Fibroblast of gingiva (primary cell): ENCODE results near the gene CFAP251.

Source experiments
- DNase-seq: peaks from one replicate; pipeline ENCODE4 v3.0.0-alpha.2; 2011; ENCODE audit warnings: low read depth

Gene CFAP251

DNA sequence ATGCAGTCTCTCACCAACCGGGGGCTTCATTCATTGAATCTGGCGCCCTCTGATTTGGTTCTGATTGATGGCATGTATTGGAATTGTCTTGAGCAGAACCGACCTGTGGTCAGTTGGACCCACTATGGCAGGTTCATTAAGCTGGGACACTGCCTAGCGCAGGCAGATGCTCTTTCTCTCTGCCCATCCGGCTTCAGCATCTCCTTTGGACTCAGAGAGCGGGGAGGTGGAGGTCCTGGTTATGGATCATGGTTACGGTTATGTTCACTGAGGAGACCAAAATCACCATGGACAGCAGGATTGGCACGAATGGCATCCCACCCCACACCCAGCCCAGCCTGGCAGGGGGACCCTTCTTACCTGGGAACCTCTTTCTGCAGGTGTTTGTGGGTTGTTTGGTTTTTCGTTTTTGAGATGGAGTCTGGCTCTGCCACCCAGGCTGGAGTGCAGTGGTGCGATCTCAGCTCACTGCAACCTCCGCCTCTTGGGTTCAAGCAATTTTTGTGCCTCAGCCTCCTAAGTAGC, 86.9 kb downstream of the CFAP251 start:
- DNase-seq = no peak

DNA sequence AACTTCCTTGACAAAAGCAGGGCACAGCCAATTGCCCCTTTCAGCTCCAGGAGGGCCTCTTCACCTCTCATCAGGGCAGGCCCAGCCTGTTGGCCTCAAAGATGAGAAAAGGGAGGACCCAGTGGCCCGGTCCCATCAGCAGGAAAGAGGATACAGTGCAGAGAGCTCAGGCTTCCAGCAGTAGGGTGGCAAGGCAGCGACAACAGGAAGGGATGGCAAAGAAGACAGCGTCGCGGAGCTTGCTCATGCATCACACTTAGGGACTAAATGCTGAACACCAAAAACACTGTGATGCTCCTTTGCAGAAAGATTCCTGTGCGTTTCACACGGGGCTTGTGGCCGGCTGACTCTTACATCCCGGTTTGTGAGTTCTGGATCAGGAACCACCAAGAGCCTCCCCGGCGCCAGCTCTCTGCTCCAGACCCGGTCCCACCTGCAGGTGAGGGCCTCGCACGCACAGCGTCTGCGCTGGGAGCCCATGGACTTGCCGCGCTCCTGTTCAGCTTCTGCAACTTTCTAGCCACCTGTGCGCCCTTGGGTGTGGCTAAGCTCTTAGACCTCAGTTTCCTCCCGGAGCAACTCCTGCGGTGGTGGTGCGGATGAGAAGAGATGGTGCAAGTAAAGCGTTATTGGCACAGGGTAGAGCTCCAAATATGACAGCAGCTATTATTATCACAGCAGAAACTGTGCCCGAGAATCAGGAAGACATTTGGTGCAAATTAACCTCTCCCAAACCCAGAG, 88.0 kb downstream of the CFAP251 start:
- DNase-seq = no peak

DNA sequence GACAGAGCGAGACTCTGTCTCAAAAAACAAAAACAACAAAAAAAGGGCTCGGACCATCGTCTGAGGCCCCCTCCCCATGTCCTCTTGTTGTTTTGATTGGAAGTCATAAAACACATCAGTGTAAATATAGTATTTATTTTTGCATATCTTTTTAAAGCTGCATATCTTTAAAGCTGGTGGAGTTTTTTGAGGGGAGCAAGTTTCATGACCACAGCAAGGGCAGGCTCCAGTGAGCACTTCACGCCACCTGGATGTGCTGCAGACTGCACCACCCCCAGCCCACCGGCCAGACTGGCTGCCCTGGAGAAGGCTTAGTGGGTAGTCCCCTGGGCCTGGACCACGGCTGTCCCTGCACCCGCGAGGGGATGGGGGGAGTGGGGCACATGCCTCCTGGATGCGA, 91.3 kb downstream of the CFAP251 start:
- no peak for DNase-seq

DNA sequence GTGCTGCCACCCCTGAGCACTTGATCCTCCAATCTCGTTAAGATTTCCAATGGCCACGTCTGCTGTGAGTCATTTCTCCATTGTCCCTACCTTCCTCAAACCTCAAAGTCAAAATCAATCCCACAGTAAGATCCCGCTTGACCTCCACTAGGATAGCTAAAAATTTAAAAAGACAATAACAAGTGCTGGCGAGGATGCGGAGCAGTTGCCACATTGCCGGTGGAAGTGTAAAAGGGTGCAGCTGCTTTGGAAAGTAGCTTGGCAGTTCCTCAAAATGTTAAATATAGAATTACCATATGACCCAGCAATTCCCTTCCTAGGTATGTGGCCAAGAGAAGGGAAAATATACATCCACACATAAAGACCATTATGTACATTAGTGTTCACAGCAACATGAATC, 93.8 kb downstream of the CFAP251 start:
- no peak for DNase-seq

DNA sequence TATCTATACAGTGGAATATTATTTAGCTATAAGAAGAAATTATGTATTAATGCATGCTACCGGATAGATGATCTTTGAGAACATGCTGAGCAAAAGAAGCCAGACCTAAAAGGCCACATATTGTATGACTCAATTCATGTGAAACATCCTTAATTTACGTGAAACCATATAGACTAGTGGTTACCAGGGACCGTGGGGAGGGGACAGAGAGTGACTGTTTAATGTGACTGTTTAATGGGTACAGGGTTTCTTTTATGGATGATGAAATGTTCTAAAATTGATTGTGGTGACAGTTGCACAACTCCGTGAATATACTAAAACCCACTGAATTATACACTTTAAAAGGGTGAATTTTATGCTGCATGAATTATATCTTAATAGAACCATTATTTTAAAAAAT, 94.7 kb downstream of the CFAP251 start:
- no peak for DNase-seq

DNA sequence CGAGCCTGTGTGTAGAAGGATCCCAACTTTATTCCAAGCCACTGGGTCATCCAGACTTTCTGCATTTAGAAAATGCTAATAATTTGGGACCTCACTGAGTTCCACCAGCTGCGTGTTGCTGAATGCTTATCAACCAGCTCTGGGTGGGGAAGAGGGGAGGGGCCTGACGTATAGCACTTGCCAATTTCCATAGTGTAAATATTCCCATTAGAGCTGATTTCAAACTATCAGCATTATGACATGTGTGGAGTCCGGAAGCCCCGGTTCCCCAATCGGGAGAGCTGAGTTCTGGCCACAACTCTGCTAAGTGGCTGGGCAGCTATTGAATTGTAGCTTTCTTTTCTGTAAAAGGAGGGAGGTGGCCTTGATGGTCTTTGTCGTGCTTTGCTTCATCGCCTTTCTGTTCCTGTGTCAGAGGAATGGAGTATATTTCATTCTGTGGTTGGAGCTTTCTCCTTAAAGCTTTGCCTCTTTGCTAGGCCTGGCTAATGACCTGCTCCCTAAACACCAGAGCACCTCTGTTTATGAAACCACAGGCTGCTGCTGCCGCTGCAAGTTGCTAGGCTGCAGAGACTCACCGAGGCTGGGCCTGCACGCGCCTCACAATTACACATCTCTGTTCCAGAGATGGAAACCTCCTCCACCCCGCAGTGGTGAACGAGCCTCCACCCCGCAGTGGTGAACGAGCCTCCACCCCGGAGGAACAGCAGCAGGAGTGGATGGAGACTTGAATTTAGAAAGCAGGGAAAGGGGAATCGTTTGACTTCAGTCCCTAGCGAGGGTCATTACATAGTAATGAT, 95.6 kb downstream of the CFAP251 start:
- no peak for DNase-seq

DNA sequence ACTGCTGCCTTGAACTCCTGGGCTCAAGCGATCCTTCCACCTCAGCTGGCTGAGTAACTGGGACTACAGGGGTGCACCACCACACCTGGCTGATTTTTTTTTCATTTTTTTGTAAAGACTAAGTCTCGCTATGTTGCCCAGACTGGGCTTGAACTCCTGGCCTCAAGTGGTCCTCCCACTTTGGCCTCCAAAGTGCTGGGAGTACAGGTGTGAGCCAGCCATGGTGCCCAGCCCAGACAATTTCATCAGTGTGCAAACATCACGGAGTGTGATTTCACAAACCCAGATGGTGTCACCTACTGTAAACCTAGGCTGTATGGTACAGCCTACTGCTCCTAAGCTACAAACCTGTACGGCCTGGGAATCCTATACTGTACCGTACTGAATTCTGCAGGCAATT, 96.4 kb downstream of the CFAP251 start:
- DNase-seq = no peak

DNA sequence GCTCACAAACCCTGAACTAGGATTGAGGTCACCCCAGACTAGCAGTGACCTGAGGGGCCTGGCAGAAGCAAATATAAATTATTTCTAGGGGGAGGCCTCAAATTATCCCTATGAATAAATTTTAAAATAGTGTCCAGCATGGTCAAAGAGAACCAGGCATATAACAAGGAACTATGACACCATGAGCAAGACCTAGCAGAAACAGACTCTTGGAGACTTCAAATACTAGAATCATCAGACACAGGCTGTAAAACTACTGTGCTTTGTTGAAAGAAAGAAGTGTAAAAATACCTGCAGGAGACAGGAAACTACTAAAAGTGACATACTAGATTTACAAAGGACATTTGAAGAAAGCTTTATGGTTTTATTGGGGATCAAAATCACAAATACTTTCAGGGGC, 100.1 kb downstream of the CFAP251 start:
- no peak for DNase-seq

DNA sequence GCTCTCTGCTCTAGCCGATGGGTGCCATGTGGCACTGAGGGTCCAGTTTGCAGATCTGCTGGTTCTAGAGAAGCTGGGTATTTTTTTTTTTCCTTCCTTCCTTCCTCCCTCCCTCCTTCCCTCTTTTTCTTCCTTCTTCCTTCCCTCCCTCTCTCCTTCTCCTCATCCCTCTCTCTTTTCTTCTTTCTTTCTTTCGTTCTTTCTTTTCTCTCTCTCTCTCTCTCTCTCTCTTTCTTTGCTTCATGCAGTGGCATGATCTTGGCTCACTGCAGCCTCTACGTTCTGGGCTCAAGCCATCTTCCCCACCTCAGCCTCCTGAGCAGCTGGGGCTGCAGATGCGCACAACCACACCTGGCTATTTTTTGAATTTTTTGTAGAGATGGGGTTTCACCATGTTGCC, 100.5 kb downstream of the CFAP251 start:
- no peak for DNase-seq

DNA sequence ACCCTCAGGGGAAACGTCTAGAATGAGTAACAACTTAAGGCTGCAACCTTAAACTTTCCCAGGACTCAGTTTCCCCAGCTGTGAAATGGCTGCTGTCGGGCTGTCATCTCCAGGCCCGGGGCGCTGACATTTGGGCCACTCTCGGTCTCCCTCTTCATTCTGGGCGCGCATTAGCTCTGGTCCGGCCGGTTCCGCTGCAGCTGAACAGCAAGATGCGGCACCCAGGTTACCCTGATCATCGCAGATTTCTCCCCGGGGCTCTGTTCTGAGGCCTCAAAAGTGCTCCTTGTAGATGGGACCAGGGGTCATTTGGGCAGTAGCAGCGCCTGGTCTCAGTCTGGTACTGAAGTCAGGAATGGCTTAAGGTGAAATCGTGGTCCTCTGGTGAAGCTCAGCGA, 102.4 kb downstream of the CFAP251 start:
- DNase-seq = no peak

DNA sequence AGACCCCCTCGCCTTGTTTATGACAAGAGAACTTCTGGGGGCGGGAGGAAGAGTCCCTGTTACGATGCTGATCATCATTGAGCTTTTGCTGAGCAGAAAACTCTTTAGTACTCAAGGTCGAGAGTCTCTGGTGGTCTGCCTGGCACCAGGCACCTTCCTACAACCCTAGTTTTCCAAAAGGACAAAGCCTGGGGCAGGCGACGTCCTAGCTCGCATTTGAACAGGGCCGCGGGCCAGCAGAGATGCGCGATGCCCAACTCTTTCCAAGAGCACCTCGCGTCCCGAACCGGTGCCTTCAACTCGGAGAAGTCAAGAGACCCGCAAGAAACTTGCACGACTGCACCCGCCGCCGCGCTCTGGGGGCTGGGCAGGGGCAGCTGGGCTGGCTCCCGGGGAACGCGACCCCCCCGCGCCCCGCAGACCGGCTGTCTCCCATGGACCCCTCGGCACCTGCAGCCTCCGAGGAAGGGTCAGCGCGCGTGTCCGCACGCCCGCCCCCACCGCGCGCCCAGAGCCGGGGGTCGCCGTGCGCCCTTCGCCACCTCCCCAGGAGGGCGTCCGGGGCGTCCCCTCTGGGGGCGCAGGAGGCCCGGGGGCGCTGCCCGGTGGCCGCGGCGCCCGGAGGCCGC, 102.9 kb downstream of the CFAP251 start:
- DNase-seq = no peak

DNA sequence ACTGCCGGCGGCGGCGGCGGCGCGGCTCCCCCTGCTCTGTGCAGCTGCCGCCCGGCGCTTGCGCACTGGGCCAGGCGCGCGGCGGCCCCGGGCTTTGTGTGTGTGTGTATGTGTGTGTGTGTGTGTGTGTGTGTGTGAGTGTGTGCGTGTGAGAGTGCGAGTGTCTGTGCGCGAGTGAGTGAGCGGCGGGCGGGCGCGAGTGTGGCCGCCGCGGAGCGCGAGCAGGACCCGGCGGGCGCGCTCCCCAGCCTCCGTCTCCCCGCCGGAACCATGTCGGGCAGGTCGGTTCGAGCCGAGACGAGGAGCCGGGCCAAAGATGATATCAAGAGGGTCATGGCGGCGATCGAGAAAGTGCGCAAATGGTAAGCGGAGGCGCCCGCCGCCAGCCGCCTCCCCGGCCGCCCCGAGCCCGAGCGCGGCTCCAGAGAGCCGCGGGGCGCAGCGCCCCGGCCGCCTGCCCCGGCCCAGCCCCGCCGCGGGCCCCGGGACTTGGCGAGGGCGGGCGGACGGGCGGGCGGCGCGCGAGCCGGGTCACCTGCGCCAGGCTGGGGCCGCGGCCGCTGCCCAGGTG, 103.5 kb downstream of the CFAP251 start, which contains the start of gene BCL7A:
Gene BCL7A, plus strand, starts transcription at position 63 of the 571 bp plus-strand sequence. Its CDS starts 208 bp downstream, at position 271.
- peak; percentile 79 for DNase-seq

DNA sequence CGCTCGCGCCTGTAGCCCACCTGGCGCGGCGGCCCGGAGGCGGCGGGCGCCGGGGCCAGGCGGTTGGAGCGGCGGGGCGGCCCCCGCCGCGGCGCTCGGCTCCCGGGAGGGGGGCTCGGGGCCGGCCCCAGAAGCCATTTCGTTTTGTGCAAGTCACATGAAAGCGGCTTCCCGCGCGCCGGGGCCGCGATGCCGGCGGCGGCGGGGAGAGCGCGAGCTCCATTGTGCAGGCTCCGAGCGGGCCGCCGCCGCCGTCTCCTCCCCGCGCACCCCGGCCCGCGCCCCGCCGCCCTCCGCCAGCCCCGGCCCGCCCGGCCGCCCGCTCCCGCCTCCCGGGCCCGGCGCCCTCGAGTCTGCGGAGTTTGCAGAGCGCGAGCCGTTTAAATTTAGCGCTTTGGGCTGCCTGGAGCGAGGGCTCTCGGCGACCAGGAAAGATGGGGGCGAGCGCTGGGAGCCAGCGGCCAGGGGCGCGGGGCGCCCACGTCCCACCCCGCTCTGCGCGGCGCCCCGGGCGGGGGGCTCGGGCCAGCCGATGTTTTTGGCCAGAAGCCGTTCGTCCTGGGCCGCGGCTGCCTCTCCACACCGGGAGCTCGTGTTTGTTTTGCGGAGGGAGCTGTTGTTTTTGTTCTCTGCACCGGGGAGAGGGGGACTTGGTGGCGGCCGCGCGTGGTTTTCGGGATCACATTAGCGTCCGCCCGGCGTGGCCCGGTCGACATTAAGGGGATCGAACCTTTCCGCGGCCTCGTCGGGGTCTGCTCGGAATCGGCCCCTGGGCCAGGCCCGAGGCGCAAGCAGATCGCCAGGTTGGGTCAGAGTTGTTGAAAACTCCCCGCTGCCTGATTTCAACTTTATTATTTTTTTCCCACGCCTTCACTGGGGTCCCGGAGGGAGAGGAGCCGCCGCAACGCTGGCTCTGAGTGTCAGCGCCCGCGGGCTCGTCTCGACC, 104.3 kb downstream of the CFAP251 start:
- no peak for DNase-seq

DNA sequence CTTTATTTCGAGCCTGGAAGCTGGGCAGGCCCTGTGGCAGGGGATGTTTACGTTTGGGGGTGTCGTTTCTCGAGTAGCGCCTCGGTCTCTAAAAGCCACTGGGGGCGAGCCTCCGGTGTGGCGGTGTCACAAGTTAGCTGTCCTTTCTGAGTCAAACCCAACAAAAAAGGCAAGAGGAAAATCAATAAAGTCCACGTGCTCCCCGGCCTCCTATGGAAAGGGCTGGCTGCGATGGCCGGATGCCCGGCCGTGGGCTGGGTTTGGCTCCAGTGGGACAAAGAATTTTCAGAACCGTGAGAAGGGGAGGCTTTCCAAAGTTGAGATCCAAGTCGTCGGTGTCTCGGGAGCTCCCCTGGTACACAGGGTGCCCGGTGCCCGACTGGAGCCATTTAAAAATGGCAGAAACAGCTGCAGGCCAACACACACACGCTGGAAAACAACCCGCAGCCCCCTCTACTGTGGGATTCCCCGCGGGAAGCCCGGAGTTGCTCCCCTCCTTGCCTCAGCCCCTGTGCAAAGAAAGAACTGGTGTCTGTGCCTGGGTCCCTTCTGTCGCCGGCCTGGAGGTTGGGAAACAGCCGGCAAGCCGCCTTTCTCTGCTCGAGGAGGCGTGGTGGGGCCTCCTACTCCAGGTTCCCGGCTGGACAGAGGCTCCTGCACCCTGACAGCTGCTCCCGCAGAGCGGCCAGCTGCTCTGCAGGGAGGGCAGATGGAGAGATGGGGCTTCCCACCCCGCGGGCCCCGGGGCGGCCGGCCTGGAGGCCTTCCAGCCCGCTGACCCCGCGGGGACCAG, 105.1 kb downstream of the CFAP251 start:
- peak; percentile 68 for DNase-seq

DNA sequence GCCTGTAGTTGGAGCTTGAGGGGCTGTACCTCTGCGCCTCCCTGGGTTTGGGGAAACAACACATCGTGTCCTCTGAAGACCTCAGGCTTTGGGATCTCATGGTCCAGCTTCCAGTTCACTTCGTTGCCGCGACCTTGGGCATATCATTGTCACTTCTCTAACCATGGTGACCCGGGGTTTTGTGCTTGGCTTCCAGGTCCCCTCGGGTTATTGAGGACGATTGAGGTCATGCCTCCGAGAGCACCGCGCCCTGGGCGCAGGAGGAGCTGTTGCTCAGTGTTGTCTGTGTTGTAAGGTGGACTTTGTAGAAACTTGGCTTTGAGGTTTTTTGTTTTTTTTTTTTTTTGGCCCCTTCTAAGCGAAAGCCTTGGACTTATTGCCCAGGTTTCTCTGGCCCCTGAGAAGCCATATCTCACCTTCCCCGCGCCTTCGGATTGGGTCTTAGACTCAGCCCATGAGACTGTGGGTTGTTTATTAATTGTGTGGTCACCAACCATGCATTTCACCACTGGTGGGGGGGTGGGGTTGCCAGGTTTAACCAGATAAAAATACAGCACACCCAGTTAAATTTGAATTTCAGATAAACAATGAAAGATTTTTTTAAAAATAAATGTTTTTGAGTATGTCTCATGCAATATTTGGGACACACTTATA, 105.9 kb downstream of the CFAP251 start:
- DNase-seq = no peak

DNA sequence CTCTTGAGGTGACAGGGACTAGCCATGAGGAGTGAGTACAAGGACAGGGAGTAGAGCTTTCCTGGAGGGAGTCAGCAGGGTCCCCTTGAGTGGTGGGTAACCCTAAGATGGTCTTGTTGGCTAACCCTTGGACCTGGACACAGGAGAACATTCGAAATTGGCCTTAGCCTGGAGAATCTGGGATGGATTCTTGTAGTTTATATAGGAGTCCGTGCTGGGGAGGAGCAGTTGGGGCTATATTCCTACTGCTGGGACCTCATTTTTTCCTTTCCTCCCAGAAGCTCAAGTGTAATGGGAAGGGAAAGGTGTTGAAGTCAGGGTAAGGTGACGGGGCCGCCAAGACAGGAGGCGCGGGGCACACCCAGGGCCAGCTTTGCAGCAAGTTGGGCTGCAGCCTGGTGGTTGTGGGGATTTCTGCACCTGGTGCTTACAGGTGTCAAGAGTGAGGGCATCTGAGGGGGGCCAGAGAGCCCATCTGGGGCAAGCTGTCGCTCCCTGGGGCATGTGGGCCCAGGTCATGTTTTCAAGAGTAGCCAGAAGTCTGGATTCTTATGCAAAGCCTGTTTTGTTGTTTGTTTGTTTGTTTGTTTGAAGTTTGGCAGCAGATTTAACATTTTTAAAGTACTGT, 108.4 kb downstream of the CFAP251 start:
- DNase-seq = no peak

DNA sequence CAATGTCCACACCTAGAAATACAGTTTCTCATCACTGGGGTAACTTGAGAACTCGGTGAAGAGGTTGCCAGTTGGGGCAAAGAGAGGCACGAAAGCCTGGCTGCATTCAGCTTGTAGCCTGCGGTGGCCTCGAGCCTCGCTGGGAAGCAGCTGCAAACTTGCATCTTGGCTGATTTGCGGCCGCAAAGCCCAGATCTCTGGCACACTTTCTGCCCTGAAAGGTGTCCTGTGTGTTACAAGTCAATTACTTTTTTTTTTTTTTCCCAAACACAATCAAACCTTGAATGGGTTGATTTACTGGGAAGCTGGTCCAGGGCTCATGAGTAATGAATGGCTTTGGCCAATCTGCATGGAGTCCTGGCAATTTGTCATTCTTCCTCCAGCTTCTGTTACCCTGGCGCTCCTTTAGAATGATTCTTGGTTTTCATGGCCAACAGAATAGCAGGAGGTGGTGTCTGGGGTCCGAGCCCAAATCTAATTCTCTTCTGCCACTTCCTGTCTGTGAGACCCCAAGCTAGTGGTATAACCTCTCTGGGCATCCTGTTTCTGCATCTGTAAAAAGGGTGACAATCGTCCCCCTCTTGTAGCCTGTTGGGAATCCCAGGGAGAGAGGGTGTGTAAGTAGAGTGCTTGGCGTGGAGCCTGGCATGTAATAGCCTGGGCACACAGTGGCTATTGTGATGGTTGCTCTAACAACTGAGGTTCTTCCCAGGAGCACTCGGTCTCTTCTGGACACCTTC, 109.9 kb downstream of the CFAP251 start:
- peak; percentile 26 for DNase-seq

DNA sequence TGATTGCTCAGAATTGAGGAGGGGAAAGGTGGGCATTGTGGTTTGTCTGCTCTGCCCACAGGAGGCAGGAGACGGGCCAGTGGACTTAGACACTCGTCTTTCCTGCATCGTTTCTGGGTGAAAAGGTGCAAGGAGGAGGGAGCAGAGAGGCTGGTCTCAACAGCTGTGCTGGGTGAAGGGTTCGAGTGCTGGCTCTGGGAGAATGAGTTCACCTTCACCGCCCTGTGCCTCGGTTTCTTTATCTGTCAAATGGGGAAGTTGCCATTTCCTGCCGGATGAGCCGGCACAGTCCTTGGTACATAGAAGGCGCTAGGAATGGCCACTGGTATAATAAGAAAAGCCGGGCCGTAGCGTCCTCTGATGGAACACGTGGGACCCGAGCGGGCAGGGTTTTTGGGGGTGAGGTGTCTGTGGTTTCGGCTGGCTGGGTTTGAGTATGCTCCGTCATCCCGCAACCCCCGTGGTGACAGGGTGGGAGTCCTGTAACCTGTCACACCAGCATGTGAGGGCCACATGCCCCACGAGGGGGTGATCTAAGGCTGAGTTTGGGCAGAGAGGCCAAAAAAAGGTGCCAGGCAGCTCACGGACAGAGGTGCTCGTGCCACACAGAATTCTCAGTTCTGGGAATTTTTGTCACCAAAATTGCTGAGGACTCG, 110.6 kb downstream of the CFAP251 start:
- DNase-seq = no peak
